GM23248 (cell line): Measurements from ENCODE around the gene RNU6-8. TPM values are rescaled to one million over a fixed set of nuclear protein-coding genes. Genes with fewer than 3 reads are reported as not detected.

Experiments used
- DNase-seq: peaks from one replicate; pipeline ENCODE4 v3.0.0-alpha.2; 2015
- H2AFZ ChIP-seq: fragments of 200-600 bp; sonication (generic); 2 replicates; pipeline ENCODE4 v1.6.1; 2016; ENCODE audit warnings: antibody characterized with exemption
- H3F3A ChIP-seq: fragments of 200-600 bp; sonication (generic); 2 replicates; pipeline ENCODE4 v1.6.1; 2016; ENCODE audit warnings: mild to moderate bottlenecking, antibody characterized with exemption, mixed run types; ENCODE audit not compliant: insufficient read depth
- H3K27ac ChIP-seq: fragments of 200-600 bp; sonication (generic); 2 replicates; pipeline ENCODE4 v1.5.1; 2016; ENCODE audit warnings: mild to moderate bottlenecking
- H3K27me3 ChIP-seq: fragments of 200-600 bp; sonication (generic); replicated peaks from 2 replicates; pipeline ENCODE4 v1.6.1; 2016; ENCODE audit warnings: mild to moderate bottlenecking; ENCODE audit not compliant: insufficient read depth
- H3K36me3 ChIP-seq: fragments of 200-600 bp; sonication (generic); 2 replicates; pipeline ENCODE4 v1.6.1; 2016; ENCODE audit warnings: low read depth, mild to moderate bottlenecking
- H3K4me1 ChIP-seq: fragments of 200-600 bp; sonication (generic); 2 replicates; pipeline ENCODE4 v1.6.1; 2016; ENCODE audit warnings: mild to moderate bottlenecking; ENCODE audit not compliant: insufficient read depth
- H3K4me2 ChIP-seq: fragments of 200-600 bp; sonication (generic); one replicate; pipeline ENCODE4 v1.6.1; 2016; ENCODE audit warnings: mild to moderate bottlenecking; ENCODE audit not compliant: unreplicated experiment
- H3K4me3 ChIP-seq: fragments of 200-600 bp; sonication (generic); 2 replicates; pipeline ENCODE4 v1.5.1; 2016; ENCODE audit warnings: mild to moderate bottlenecking
- H3K79me2 ChIP-seq: fragments of 200-600 bp; sonication (generic); 2 replicates; pipeline ENCODE4 v1.6.1; 2016; ENCODE audit warnings: mild to moderate bottlenecking; ENCODE audit not compliant: insufficient read depth
- H3K9ac ChIP-seq: fragments of 200-600 bp; sonication (generic); 2 replicates; pipeline ENCODE4 v1.6.1; 2016; ENCODE audit warnings: mild to moderate bottlenecking
- H3K9me2 ChIP-seq: fragments of 200-600 bp; sonication (generic); 2 replicates; pipeline ENCODE4 v1.6.1; 2016; ENCODE audit warnings: mixed run types, mild to moderate bottlenecking, moderate library complexity; ENCODE audit not compliant: insufficient read depth
- H3K9me3 ChIP-seq: fragments of 200-600 bp; sonication (generic); one replicate; pipeline ENCODE4 v1.6.1; 2017; ENCODE audit warnings: low read depth
- H4K20me1 ChIP-seq: fragments of 200-600 bp; sonication (generic); 2 replicates; pipeline ENCODE4 v1.6.0; 2016; ENCODE audit not compliant: insufficient read depth
- EZH2 ChIP-seq: fragments of 200-600 bp; sonication (generic); IDR thresholded peaks from 2 replicates; pipeline ENCODE4 v1.6.1; 2018; ENCODE audit warnings: antibody characterized with exemption, mild to moderate bottlenecking; ENCODE audit not compliant: insufficient read depth, poor library complexity, severe bottlenecking
- EZH2phosphoT487 ChIP-seq: fragments of 200-600 bp; sonication (generic); IDR thresholded peaks from 2 replicates; pipeline ENCODE4 v1.6.1; 2018; ENCODE audit warnings: antibody characterized with exemption, moderate library complexity, mild to moderate bottlenecking, low read depth; ENCODE audit not compliant: insufficient read depth
- WGBS, 2 experiments: methylation state at CpG; one replicate each; pipeline ENCODE4 v1.1.6; 2015 to 2017; ENCODE audit warnings: low lambda C conversion rate in 2 of 2, low coverage in 1 of 2; ENCODE audit errors: missing lambda C conversion rate in 2 of 2; 5-methylcytosine and 5-hydroxymethylcytosine counted together
- in situ Hi-C: fragments of 300-500 bp; cut with MboI; formaldehyde crosslinking; loops from 2 replicates; pipeline ENCODE4 v1.15.0; 2020
- polyA plus RNA-seq: library from polyadenylated mRNA; unstranded; fragments of >200 nt; fragmentation: Nextera tagmentation; extraction: Ambion mirVana; gene quantifications from 2 replicates; pipeline ENCODE4 v1.2.1, GENCODE V29; 2016
- total RNA-seq: library from RNA; depleted of rRNA; stranded (reverse); fragments of >200 nt; shearing (Covaris generic); gene quantifications from 2 replicates; pipeline ENCODE4 v1.2.3, GENCODE V29; 2014

The RNU6-8 gene
- total and polyA plus RNA-seq, 2 experiments from 2014 or later, result not detected

GRCh38 chr14:32201193-32201815, 1.8 kb downstream of the RNU6-8 start:
- peaks cover 13% of the 10 kb centered on the region for H3K4me1 ChIP-seq
- TF ChIP-seq EZH2 (no peak), EZH2phosphoT487 (no peak)
- 0 out of 2 replicates have a peak, but pooled peaks cover 13% of the 10 kb centered on the region for H3F3A ChIP-seq
- peak; percentile 64 for DNase-seq
- H3K4me3 ChIP-seq, result peak overlapping the region; percentile 69
- H2AFZ ChIP-seq, result peak overlapping the region; percentile 79
- H3K79me2 ChIP-seq, result no peaks in the 10 kb centered on the region
- 0 out of 2 replicates have a peak overlapping the region, but pooled peaks have one; percentile 21 for H3K9ac ChIP-seq
- H4K20me1 ChIP-seq, result no peaks in the 10 kb centered on the region
- in situ Hi-C loops, result no loop called here
- 4 to 6% methylated on average over 38 to 44 of the region's 46 CpGs for WGBS, 2 experiments
- H3K4me2 ChIP-seq, result peak overlapping the region; percentile 69
- no peaks in the 10 kb centered on the region for H3K9me3 ChIP-seq
- H3K27ac ChIP-seq, result no peak overlapping the region
- no peaks in the 10 kb centered on the region for H3K9me2 ChIP-seq
- peaks cover 7% of the 10 kb centered on the region; the same call in 1 of the 2 replicates for H3K27me3 ChIP-seq
- no peaks in the 10 kb centered on the region for H3K36me3 ChIP-seq

- Histone ChIP-seq H3K9me2 (no peaks in the 10 kb centered on the region), H3K27ac (no peak overlapping the region), H3K9me3 (no peaks in the 10 kb centered on the region), H3F3A (0 out of 2 replicates have a peak, but pooled peaks cover 13% of the 10 kb centered on the region), H2AFZ (peak overlapping the region; percentile 79), H3K4me3 (peak overlapping the region; percentile 69), H3K9ac (no peak overlapping the region), H3K36me3 (no peaks in the 10 kb centered on the region), H3K27me3 (peaks cover 10% of the 10 kb centered on the region; the same call in 1 of the 2 replicates), H3K79me2 (no peaks in the 10 kb centered on the region), H4K20me1 (no peaks in the 10 kb centered on the region), H3K4me1 (peaks cover 13% of the 10 kb centered on the region), H3K4me2 (peak overlapping the region; percentile 69)
- in situ Hi-C loops, result no loop called here
- TF ChIP-seq EZH2 (no peak), EZH2phosphoT487 (no peak)
- DNase-seq, result no peak
- 15 to 16% methylated on average over 14 of the region's 14 CpGs for WGBS, 2 experiments
Measured at GRCh38 chr14:32200368-32201192, 2.5 kb downstream of the RNU6-8 start.

- no peaks in the 10 kb centered on the region for H3K36me3 ChIP-seq
- no peaks in the 10 kb centered on the region for H3K79me2 ChIP-seq
- in situ Hi-C loops, result no loop called here
- 0 out of 2 replicates have a peak, but pooled peaks cover 6% of the 10 kb centered on the region for H3F3A ChIP-seq
- H3K9me3 ChIP-seq, result no peaks in the 10 kb centered on the region
- H3K9ac ChIP-seq, result no peak overlapping the region
- no peaks in the 10 kb centered on the region for H3K9me2 ChIP-seq
- H3K4me1 ChIP-seq, result peaks cover 12% of the 10 kb centered on the region
- 7 to 13% methylated on average over 1 of the region's 1 CpG for WGBS, 2 experiments
- DNase-seq, result no peak
- H3K27ac ChIP-seq, result no peak overlapping the region
- no peak overlapping the region for H3K4me2 ChIP-seq
- H4K20me1 ChIP-seq, result no peaks in the 10 kb centered on the region
- H3K4me3 ChIP-seq, result no peak overlapping the region
- H3K27me3 ChIP-seq, result 0 out of 2 replicates have a peak, but pooled peaks cover 5% of the 10 kb centered on the region
- H2AFZ ChIP-seq, result no peak overlapping the region
- TF ChIP-seq EZH2phosphoT487, result no peak
- TF ChIP-seq EZH2, result no peak
Measured at GRCh38 chr14:32197919-32198318, 5.2 kb downstream of the RNU6-8 start.

- DNase-seq, result no peak
- no peak overlapping the region for H2AFZ ChIP-seq
- H3K4me2 ChIP-seq, result no peak overlapping the region
- no peaks in the 10 kb centered on the region for H4K20me1 ChIP-seq
- no peaks in the 10 kb centered on the region for H3K36me3 ChIP-seq
- no peaks in the 10 kb centered on the region for H3K79me2 ChIP-seq
- no peak overlapping the region for H3K9ac ChIP-seq
- H3K27ac ChIP-seq, result no peak overlapping the region
- TF ChIP-seq EZH2phosphoT487 (no peak), EZH2 (no peak)
- H3F3A ChIP-seq, result no peaks in the 10 kb centered on the region
- no peaks in the 10 kb centered on the region for H3K9me2 ChIP-seq
- H3K4me1 ChIP-seq, result no peaks in the 10 kb centered on the region
- 24 to 42% methylated on average over 1 of the region's 1 CpG for WGBS, 2 experiments
- in situ Hi-C loops, result no loop called here
- no peak overlapping the region for H3K4me3 ChIP-seq
- H3K9me3 ChIP-seq, result no peaks in the 10 kb centered on the region
- 0 out of 2 replicates have a peak, but pooled peaks cover 5% of the 10 kb centered on the region for H3K27me3 ChIP-seq
Measured at GRCh38 chr14:32195636-32196035, 7.4 kb downstream of the RNU6-8 start.
